ENCODE measurements around the gene CCDC178.
"Not testable (repeated sequence)": the region's sequence is repeated elsewhere in the genome, so short reads cannot be mapped to it uniquely, and the experiment has no call there.

The CCDC178 gene

GRCh38 chr18:33355263-33355662 is 85.3 kb downstream of the CCDC178 start:
- DNase-seq (ENCODE audit: low read depth), result no peak

GRCh38 chr18:33350256-33350655 is 90.3 kb downstream of the CCDC178 start:
- no peak for DNase-seq (ENCODE audit: low read depth)

GRCh38 chr18:33339733-33340132 is 100.8 kb downstream of the CCDC178 start:
- DNase-seq (ENCODE audit: low read depth), result not testable (repeated sequence)

GRCh38 chr18:33334781-33335180 is 105.7 kb downstream of the CCDC178 start:
- DNase-seq (ENCODE audit: low read depth), result no peak

GRCh38 chr18:33330711-33331110 is 109.8 kb downstream of the CCDC178 start:
- no peak for DNase-seq (ENCODE audit: low read depth)

- DNase-seq (ENCODE audit: low read depth), result no peak
These were observed 113.5 kb downstream of the CCDC178 start for GRCh38 chr18:33326975-33327374.

GRCh38 chr18:33317640-33318039 is 122.9 kb downstream of the CCDC178 start:
- no peak for DNase-seq (ENCODE audit: low read depth)

- no peak for DNase-seq (ENCODE audit: low read depth)
These were observed 124.4 kb downstream of the CCDC178 start for GRCh38 chr18:33316146-33316587.

GRCh38 chr18:33307520-33307919 is 133.0 kb downstream of the CCDC178 start:
- DNase-seq (ENCODE audit: low read depth), result no peak

- DNase-seq (ENCODE audit: low read depth), result no peak
These were observed 136.2 kb downstream of the CCDC178 start for GRCh38 chr18:33304277-33304676.

- no peak for DNase-seq (ENCODE audit: low read depth)
These were observed 149.0 kb downstream of the CCDC178 start for GRCh38 chr18:33291539-33291938.

GRCh38 chr18:33288082-33288716 is 152.3 kb downstream of the CCDC178 start:
- no peak for DNase-seq (ENCODE audit: low read depth)

- no peak for DNase-seq (ENCODE audit: low read depth)
These were observed 157.7 kb downstream of the CCDC178 start for GRCh38 chr18:33282709-33283333.

GRCh38 chr18:33282142-33282541 is 158.4 kb downstream of the CCDC178 start:
- no peak for DNase-seq (ENCODE audit: low read depth)

GRCh38 chr18:33277431-33277830 is 163.1 kb downstream of the CCDC178 start:
- DNase-seq (ENCODE audit: low read depth), result no peak

GRCh38 chr18:33275843-33276242 is 164.7 kb downstream of the CCDC178 start:
- DNase-seq (ENCODE audit: low read depth), result no peak

- DNase-seq (ENCODE audit: low read depth), result no peak
These were observed 170.2 kb downstream of the CCDC178 start for GRCh38 chr18:33270297-33270696.

GRCh38 chr18:33269223-33269622 is 171.3 kb downstream of the CCDC178 start:
- no peak for DNase-seq (ENCODE audit: low read depth)

- no peak for DNase-seq (ENCODE audit: low read depth)
These were observed 176.0 kb downstream of the CCDC178 start for GRCh38 chr18:33264566-33264965.

GRCh38 chr18:33239298-33239697 is 201.2 kb downstream of the CCDC178 start:
- DNase-seq (ENCODE audit: low read depth), result no peak

- no peak for DNase-seq (ENCODE audit: low read depth)
These were observed 208.2 kb downstream of the CCDC178 start for GRCh38 chr18:33232318-33232626.

GRCh38 chr18:33231474-33232317 is 208.8 kb downstream of the CCDC178 start:
- DNase-seq (ENCODE audit: low read depth), result no peak

- no peak for DNase-seq (ENCODE audit: low read depth)
These were observed 228.2 kb downstream of the CCDC178 start for GRCh38 chr18:33212363-33212762.
